Stimulated activated CD8-positive, alpha-beta memory T cell treated with anti-CD3 and anti-CD28 coated beads, Interleukin-2, amount 100 ng/mL, for 1 hour (primary cell): ENCODE measurements around the gene EPGN.

ENCODE experiments used
- DNase-seq, 2 donors: peaks; one replicate each; pipeline ENCODE4 v3.0.0-alpha.2; 2020; ENCODE audit warnings: low read depth in 2 of 2

EPGN gene

GRCh38 chr4:74308215-74308614, at the start of gene EPGN:
TSS of gene EPGN (plus strand) at chr4:74308470. CDS start at chr4:74308534, 64 bp downstream.
- no peak for DNase-seq

DNA sequence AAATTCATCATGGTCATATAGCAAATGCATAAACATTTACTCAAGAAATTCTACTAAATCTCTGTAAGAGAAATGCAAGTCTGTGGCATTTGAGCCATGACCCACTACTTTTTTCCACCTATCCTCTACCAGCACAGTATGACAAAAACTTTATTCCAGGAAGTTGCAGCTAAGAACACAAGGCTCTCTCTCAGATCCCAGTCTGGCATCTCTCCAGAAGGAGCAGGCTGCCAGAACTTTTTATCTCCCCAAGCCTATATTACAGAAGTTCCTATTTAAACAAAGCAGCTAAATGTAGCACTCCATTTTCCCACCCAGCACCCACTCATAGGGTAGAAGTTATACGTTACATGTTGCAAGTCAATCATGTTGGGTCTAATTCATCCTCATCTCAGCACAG, 49.3 kb upstream of the EPGN start:
- DNase-seq, result no peak

GRCh38 chr4:74260036-74260435, 48.2 kb upstream of the EPGN start:
- DNase-seq, result no peak

- DNase-seq, result no peak
Measured at GRCh38 chr4:74262522-74262921, 45.7 kb upstream of the EPGN start.

DNA sequence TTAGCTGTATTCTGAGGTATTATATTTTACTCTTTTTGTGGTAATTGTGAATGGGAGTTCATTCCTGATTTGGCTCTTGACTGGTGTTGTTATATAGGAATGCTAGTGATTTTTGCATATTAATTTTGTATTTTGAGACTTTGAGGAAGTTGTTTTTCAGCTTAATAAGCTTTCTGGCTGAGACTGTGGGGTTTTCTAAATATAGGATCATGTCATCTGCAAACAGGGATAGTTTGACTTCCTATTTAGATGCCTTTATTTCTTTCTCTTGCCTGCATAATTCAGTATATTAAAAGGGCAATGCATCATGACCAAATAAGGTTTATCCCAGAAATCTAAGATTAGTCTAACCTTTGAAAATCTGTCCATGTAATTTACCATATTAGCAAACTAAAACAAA, 44.7 kb upstream of the EPGN start:
- DNase-seq, result no peak

GRCh38 chr4:74266081-74266480, 42.2 kb upstream of the EPGN start:
- DNase-seq, result no peak

DNA sequence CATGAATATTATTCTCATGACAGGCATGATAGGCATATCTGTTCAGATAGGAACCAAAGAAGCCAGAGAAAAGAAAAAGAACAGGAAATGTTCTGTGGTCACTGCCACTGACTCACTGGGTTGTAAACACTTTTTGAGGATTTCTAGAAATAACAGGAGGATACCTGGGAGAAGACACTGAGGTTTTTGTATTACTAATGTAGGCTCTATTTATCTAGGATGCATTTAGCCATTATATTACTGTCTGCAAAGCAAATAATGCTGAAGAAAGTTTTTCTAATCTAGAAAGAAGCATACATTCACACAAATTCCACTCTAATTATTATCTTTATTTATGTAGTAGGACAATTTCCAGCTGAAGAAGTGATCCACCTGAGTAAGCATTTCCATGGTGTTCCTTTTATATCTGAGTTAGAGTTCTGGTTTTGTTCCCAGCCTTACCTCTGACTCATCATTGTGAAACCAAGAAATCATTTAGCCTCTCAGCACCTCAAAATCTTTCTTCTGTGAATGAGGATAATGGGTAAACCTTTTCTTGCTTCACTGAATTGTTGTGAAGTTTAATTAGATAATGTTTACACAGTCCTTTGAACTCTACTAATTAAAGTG, 40.2 kb upstream of the EPGN start:
- no peak for DNase-seq

DNA sequence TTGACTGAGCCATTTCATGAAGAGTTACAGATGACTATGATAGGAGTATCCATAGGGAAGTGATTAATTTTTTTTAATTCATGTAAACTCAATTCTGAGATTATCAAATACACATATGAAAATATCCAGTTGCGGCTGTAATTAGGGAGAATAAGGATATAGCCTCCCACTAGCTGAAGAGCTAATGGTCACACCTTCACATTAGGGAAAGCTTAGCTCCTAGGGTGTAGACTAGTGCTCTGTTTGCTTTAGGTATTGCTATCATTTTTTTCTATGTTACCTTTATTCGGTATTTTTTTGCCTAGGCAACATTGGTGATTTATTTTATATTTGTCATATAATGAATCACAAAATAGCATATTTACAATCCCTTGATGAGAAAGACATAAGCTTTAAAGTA, 39.6 kb upstream of the EPGN start:
- DNase-seq, result no peak

GRCh38 chr4:74278490-74278889, 29.8 kb upstream of the EPGN start:
- no peak for DNase-seq

DNA sequence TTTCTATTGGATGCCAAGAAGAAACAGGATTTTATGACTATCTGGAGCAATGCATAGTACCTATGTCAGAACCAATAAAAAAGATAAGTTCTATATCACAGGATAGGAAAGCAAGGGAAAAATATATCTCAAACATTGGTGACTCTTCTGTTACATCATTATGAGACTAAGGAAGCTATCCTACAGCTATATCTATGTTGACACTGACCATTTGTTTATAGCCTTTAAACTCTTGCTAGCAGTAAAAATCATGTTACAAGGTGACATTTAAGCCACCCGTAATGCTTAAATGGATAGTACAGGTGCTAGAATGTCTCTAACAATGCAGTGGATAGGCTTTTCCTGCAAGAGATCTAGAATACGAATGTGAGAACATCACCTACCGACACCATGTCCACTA, 28.6 kb upstream of the EPGN start:
- no peak for DNase-seq

DNA sequence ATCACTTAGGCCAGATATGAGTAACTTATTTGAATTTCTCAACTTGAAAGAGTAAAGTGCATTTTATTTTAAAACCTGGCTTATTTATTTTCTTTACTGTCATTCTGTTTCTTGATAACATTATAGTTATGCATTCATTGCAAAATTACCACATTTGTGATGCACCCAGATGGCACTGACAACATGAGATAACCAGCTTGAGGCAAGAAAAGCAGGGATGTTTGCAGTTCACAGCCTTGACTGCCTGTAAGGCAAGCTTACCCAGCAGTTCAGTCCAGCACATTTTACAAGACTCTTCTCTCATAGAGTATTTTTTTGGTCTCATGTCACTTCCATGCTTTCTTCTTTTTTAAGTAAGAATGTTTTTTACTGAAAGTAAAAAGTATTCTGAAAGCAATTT, 25.3 kb upstream of the EPGN start:
- DNase-seq, result no peak

DNA sequence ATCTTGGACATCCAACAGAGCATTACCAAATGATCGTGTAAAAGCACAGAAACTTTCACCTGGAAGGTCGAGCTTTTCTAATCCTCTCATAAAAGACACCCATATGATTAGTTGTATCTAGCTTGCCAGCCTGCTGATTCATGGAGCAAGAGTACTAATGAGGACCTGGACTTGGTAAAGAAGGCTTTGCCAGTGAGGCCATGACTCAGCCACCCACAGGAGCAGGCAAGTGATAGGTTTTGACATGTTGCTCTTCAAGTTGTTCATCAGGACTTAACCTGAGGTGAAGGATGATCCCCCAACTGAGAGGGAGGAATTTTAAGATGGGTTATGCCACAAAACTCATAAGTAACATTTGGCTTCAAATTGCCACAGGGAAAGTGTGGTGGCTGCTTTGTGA, 24.7 kb upstream of the EPGN start:
- no peak for DNase-seq

DNA sequence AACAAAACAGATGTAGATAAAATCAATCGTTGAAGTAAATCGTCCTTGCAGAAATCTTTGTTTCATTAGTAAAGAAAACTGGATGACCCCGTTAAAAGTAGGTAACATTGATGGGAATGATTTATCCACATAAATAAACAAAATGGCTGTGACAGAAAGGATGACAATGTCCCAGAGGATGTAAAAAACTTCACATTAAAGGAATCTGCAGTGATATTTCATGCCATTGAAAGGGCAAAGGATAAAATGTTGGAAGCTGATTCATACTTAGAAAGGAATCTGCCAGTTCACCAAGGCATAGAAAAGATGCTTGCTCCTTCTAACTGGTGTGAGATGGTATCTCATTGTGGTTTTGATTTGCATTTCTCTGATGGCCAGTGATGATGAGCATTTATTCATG, 24.2 kb upstream of the EPGN start:
- DNase-seq, result no peak

GRCh38 chr4:74287164-74287563, 21.1 kb upstream of the EPGN start:
- DNase-seq, result no peak

DNA sequence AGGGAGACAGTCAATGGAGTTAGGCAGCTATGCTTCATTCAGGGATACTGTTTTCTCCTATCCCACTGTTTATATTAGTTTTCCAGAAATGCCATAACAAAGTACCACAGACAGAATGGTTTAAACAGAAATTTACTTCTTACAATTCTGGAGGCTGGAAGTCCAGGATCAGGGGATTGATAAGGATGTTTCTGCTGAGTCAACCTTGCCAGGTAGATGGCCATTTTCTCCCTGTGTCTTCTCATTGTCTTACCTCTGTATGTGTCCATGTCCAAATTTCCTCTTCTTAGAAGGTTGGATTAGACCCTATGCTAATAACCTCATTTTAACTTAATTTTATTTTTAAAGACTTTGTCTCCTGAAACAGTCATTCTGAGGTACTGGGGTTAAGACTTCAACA, 20.5 kb upstream of the EPGN start:
- DNase-seq, result no peak

GRCh38 chr4:74291471-74291870, 16.8 kb upstream of the EPGN start:
- DNase-seq, result no peak

GRCh38 chr4:74292111-74292870, 16.0 kb upstream of the EPGN start:
- no peak for DNase-seq

GRCh38 chr4:74293558-74293957, 14.7 kb upstream of the EPGN start:
- DNase-seq, result no peak

DNA sequence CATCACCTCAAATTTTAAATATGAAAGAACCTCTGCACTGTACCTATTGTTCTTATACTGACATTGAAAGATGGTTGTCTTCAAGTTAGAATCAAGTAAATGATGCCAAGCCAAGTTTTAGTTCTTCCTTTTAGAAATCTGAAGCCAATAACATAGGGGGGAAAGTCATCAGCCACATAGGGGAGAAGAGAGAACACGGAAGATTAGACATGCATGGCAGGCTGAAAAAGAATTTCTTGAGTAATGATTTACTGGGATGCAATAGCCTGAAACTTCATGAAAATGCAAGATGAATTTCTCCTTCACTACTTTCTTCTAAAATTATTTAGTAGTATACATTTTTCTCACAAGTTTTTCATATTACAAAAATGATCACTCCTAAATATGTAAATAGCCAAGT, 13.6 kb upstream of the EPGN start:
- no peak for DNase-seq

GRCh38 chr4:74297539-74297938, 10.7 kb upstream of the EPGN start:
- no peak for DNase-seq

DNA sequence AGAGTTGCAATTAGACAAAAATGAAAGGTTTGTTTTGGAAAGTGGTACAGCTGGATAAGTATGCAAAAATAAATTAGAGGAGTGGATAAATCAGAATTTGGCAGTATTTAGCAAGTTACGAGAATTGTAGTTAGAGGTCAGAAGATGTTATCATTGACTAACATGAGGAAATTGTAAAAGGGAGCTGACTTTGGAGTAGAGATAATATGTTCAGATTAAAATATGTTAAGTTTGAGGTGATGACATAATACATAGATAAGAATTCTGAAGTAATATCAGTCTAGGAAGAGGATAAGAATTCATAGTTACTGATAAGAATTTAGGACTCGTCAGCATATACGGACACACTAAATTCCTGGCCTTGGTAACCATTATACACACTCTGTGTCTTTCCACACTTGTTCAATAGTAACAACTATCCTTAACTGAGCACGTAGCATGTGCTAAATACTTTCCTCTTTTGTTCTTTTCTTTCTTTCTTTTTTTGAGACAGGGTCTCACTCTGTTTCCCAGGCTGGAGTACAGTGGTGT, 4.1 kb upstream of the EPGN start:
- no peak for DNase-seq

- no peak for DNase-seq
Measured at GRCh38 chr4:74305000-74305399, 3.3 kb upstream of the EPGN start.

- DNase-seq, result no peak
Measured at GRCh38 chr4:74307170-74307569, 1.1 kb upstream of the EPGN start.

DNA sequence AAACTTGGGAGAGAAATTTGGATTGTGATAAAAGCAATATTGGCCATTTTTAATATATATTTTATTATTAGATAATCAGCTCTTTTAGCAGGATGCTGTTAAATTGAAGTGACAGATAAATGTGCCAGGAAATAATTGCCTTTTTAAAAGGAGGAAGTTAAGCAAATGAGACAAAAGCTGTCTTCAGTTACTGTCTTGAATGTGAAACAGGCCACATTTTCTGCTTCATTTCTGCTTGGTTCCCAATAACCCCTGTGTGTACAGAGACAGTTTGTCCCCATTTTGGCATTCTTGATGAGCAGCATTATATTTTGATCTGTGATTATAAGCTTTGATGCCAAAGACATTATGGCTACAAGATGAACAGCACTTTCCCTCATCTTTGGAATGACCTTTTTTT, 953 bp downstream of the EPGN start:
- DNase-seq, result no peak
